ENCODE data around the gene RNF183.

The RNF183 gene, protein sequence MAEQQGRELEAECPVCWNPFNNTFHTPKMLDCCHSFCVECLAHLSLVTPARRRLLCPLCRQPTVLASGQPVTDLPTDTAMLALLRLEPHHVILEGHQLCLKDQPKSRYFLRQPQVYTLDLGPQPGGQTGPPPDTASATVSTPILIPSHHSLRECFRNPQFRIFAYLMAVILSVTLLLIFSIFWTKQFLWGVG

DNA sequence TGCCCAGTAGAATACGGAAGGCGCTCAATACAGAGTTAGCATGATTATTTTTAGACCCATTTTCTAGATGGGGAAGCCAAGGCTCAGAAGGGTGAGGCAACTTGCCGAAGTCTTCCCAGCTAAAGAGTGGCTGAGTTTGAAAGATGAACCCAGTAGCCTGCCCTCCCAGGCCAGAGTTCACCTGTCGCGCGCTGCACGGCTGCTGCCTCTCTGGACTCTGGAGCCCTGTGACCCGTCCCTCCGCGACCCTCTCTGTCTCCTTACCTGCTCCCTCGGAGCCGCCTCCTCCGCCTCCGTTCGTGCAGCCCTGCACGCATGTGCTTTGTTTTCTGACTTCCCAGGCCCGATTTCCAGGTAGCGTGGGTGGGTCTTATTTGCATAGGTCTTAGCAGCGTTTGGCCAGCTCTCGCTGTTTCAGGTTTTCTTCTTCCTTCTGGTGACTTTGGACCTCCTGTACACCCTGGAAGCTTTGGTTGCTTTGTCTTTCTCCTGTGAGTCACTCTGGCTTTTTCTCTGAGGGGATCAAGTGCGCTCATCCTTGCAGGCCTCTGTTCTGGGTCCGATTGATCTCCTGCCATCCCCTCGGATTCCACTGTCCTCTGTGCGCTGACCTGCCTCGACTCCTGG, at the start of gene RNF183:
RNF183 (minus strand) TSS at position 585 of the 627 bp plus-strand sequence. CDS start 5,192 bp downstream, outside the sequence.
- no peak for DNase-seq (ENCODE audit: low read depth in 1 of 2, low spot score in 1 of 2)

DNA sequence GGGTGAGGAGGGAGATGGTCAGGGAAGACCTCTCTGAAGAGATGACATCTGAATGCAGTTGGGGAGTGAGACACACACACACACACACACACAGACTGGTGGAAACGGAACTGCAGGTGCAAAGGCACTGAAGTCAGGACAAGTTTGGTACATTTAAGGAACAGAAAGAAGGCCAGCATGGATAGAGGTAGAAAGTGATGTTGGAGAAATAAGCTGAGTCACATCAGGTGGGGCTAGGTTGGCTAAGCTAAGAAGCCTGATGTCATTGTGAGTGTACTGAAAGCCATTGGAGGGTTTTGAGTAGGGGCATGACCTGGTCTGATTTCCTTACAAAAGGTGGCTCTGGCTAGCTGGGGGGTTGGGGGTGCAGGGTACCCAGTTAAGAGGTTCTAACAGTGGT, 49.2 kb upstream of the RNF183 start:
- no peak for DNase-seq (ENCODE audit: low read depth in 1 of 2, low spot score in 1 of 2)

GRCh38 chr9:113352006-113352405, 48.8 kb upstream of the RNF183 start:
- no peak for DNase-seq (ENCODE audit: low read depth in 1 of 2, low spot score in 1 of 2)

DNA sequence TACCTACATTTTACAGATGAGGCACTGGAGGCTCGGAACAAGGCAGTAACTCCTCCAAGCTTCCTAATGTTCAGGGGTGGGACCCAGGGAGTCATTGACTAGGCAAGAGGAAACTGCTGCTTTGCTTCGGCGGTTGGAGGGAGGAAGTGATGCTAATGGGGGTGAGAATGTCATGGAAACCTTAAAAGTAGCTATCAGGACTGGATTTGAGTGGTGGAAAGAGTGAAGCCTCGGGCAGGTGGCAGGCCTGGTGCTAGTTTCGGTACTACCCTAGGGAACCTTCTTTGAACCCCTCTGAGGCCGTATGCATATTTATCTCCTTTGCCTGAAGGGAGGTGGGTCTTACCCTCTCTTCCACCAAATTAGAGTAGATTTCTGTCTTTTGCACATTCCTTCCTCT, 47.8 kb upstream of the RNF183 start:
- DNase-seq (ENCODE audit: low read depth in 1 of 2, low spot score in 1 of 2): peak in 1 of 2 donors; percentile 22

- no peak for DNase-seq (ENCODE audit: low read depth in 1 of 2, low spot score in 1 of 2)
Observed at GRCh38 chr9:113350107-113350661, 47.0 kb upstream of the RNF183 start.

DNA sequence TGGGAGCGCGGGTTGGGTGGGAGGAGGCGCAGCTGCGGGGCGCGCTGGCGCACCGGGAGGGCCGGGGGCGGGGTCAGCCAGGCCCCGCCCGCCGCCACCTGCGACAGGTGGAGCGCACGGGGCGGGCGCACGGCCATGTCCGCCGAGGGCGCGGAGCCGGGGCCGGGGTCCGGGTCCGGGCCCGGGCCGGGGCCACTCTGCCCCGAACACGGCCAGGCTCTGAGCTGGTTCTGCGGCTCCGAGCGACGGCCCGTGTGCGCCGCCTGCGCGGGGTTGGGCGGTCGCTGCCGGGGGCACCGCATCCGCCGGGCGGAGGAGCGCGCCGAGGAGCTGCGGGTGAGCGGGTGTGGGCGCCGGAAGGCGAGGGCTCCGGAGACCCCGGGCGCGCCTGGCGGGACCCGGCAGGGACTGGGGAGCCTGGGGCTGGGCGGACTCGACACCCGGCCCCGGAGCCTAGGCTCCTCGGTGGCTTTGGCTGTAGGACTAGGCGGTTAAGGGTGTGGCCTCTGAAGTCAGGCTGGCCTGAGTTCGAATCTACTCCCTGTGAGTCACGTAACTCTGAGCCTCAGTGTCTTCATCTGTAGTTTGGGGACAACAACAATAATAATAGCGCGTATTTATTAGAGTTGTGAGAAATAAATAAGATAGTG, 46.4 kb upstream of the RNF183 start, which contains the start of gene BSPRY:
BSPRY (plus strand) TSS at position 97 of the 650 bp plus-strand sequence; CDS start at position 136, 39 bp downstream.
- DNase-seq (ENCODE audit: low read depth in 1 of 2, low spot score in 1 of 2): no peak

DNA sequence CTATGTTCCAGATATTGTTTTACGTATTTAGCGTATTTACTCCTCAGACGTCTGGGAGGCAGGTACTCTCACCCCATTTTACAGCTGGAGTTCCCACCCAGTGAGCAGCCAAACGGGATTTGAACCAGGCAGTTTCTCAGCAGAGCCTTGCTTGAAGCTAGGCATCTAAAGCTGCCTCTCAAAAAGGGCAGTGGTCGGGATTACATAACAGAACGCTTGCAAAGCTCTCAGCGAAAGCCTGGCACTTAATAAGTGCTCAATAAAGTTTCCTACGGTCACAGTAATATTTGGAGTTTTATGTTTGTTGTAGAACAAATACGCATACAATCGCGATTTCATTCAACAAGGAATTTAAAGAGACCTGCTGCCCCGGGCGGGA, 45.9 kb upstream of the RNF183 start:
- no peak for DNase-seq (ENCODE audit: low read depth in 1 of 2, low spot score in 1 of 2)

- no peak for DNase-seq (ENCODE audit: low read depth in 1 of 2, low spot score in 1 of 2)
Observed at GRCh38 chr9:113348437-113348836, 45.3 kb upstream of the RNF183 start.

DNA sequence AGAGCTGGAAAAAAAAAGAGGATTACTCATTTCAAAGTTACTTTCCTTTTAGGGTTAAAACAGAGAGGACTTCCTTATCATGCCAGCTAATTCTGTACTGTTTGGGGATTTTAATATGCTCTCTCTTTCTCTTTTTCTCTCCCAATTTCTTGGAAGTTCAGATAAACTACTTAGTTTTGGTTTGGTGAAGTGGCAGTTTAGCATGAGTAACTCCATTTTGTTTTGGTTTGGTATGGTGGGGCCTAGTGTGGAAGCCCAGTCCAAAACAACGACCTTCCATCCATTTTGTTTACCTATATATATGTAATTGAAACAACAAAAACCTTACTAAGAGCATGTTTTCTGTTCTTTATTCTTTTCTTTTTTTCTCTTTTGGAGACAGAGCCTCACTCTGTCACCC, 42.5 kb upstream of the RNF183 start:
- DNase-seq (ENCODE audit: low read depth in 1 of 2, low spot score in 1 of 2): no peak

GRCh38 chr9:113345190-113345589, 42.0 kb upstream of the RNF183 start:
- no peak for DNase-seq (ENCODE audit: low read depth in 1 of 2, low spot score in 1 of 2)

DNA sequence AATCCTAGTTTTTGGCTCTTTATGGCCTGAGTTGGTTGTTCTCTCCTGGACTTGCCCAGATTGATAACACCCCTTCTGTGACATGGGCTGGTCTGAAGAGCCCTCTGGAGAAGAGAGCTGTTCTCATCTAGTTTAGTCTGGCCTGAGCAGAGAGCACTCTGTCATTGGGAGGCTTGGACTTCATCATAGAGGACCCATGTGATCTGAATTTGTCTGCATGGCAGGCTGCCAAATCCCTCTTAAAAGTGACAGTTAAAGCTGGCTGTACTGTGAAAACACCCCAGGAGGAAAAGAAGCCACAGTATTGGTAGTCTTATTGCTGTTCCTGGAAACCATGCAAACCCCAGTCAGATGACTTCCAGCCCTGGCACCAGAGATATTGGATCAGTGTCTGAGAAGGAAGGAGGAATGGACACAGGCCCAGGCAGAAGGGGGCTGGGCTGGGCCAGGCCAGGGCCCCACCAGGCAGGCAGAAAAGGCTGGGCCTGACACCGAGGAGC, 40.6 kb upstream of the RNF183 start:
- no peak for DNase-seq (ENCODE audit: low read depth in 1 of 2, low spot score in 1 of 2)

DNA sequence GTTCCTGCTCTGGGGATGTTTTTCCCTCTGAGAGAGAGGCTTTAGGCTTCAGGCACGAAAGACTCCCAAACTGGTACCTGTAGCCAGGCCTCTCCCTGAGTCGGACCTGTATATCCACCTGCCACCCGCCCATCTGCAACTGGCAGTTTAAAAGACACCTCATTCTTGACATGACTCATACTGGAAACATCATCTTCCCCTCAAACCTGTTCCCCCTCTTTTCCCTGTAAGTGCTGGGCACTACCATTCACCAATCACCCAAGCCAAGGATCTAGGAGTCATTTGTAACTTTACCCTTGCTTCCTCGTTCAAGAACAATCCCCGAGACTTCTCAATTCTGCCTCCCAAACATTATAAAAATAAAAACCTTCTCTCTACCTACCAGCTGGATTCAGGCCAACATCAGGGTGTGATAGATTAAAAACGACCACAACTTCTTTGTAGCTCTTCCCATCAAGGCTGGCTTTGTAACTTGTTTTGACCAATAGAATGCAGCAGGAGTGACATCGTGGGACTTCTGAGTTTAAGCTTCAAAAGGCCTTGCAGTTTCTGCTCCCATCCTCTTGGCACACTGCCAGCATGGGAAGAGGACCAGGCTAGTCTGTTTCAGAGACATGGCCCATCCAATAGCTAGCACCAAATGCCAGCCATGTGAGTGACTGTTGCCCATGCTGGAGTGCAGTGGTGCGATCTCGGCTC, 38.7 kb upstream of the RNF183 start:
- DNase-seq (ENCODE audit: low read depth in 1 of 2, low spot score in 1 of 2): no peak

DNA sequence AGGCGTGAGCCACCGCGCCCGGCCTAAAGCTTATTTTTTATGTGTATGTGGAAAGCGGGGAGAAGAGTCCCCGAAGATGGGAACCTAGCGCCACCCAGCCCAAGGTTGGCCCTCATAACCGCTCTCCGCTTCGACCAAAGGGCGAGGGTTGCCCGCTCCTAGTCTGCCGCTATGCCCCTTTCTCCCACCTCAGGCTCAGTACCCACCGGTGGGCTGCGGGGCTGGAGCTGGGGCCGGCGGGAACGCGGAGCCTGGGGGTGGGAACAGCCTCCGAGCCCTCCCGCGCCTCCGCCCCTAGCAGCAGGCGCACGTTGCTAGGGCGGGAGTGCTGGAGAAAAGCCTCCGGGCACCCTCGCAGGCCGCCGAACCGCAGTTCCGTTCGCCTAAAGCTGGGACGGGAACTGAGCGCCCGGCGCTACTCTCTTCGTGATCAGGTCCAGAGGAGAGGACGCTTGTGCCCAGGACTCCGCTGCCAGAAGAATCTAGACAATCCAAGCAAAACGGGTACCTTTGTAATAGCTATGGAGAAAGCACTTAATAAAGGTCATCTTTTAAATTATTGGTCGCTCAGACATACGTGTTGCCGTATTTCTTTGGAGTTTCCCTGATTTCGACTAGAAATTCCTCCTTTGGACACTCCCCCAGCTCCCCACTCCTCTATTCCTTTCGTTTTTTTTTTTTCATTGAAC, 37.0 kb upstream of the RNF183 start, which contains the start of gene WDR31:
WDR31 (minus strand) TSS at position 265 of the 689 bp plus-strand sequence. CDS start 8,253 bp downstream, outside the sequence.
- peak; percentile 70 for DNase-seq (ENCODE audit: low read depth in 1 of 2, low spot score in 1 of 2)

GRCh38 chr9:113337714-113338113, 34.5 kb upstream of the RNF183 start:
- no peak for DNase-seq (ENCODE audit: low read depth in 1 of 2, low spot score in 1 of 2)

DNA sequence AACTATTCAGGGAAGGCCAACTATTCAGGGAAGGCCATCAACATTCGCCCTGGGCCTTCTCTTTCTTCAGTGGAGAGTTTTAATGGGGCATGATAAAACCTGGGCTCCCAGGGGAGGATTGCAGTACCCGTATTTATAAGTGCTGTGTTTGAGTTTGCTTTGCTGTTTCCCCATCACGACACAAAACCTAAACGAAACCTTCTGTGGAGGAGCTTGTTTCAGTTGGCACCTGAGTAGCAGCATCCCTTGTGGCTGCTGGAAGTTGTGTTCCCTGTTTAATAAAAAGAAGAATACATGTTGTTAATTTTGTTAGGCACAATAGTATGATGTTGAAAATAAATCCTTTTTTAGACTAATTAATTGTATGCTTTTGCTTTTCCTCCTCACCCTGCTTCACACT, 28.6 kb upstream of the RNF183 start:
- DNase-seq (ENCODE audit: low read depth in 1 of 2, low spot score in 1 of 2): no peak

- no peak for DNase-seq (ENCODE audit: low read depth in 1 of 2, low spot score in 1 of 2)
Observed at GRCh38 chr9:113328045-113328782, 25.0 kb upstream of the RNF183 start.

- DNase-seq (ENCODE audit: low read depth in 1 of 2, low spot score in 1 of 2): no peak
Observed at GRCh38 chr9:113326230-113326629, 23.1 kb upstream of the RNF183 start.

DNA sequence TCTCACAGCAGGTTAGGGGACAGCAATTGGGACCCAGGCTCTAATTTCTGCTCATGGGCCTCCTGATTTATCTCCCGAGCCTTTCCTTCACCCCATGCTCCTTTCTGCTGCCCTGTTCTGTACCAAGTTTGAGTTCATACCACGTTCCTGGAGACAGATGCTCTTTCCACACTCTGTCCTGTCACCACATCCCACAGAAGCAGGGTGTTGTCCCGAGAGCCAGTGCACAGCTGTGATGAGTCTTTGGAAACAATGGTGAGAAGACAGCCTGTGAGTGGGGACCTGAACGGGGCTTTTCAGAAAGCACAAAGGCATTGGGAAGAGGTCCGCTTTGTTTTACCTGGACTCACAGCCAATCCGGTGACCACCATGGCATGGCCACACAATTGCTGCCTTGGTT, 19.5 kb upstream of the RNF183 start:
- DNase-seq (ENCODE audit: low read depth in 1 of 2, low spot score in 1 of 2): no peak

DNA sequence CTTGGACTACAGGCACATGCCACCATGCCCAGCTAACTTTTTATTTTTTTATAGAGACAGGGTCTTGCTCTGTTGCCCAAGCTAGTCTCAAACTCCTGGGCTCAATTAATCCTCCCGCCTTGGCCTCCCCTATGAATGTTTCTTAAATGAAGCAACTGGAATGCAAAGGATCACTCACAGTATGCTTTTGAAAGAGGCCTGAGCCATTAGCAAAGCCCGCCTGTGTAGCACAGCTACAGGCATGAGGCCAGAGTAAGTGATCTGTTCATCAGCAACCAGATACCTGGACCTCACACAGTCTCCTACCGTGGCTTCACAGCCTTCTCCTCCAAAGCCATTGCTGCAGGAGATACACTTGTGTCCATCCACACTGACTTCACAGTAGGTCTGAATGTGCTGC, 16.9 kb upstream of the RNF183 start:
- DNase-seq (ENCODE audit: low read depth in 1 of 2, low spot score in 1 of 2): no peak

DNA sequence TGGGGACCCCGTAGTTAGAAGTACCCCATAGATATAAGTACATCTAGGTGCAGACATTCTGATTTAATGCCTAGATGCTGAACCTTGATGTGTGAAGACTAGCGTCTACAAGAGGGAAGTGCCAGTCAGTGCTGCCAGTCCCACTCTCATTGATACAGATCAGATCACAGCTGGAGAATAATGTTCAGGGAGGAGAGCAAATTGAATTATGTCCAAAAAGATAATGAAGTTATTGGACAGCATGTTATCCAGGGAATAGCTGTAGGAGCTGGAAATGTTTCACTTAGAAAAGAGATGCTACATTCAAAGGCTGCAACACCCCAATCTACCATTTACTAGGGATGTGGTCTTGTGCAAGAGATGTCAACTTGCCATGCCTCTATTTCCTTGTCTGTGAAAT, 15.9 kb upstream of the RNF183 start:
- no peak for DNase-seq (ENCODE audit: low read depth in 1 of 2, low spot score in 1 of 2)

Measured in activated CD4-positive, alpha-beta T cell treated with anti-CD3 and anti-CD28 coated beads, Interleukin-2, amount 50 U/mL, for 24 hours (primary cell).